ENCODE data around the gene CCR5.

DNA sequence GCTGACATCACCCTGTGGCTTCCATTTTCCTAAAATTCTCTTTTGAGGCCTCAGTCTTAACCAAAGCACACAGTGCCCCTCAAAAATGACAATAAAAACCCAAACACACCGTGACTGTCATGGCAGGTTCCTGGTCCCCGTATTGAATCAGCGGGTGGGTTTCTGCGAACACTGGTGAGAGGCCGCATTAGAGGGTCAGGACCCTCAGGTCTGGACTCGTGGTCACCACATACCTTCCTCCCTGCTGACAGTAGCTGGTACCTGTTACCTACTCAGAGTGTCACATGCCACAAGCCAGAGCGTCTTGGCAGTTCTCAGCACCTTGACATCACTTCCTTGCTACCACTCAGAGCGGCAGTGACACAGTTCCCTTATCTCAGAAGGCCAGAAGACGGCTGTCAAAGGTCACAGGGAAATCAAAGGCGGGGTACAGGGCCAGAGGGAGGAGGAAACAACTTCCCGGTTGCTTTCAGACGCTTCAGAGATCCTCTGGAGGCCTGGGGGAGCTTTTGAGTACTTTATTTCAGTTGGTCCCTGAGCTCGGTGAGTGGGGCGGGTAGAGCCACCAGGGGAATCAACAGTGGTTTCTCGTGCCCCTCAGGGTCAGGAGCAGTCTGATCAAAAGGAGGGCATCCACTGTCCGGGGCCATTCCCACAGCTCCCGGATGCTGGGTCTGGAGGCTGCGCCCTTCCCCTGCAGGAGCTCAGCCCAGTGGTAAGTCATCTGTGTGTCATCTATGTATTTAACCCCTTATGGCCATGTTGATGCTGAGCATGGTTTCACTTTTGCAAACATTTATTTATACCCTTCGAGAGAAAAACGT, 36.3 kb downstream of the CCR5 start, which contains the start of the genes CCR5AS and CCRL2:
- TF ChIP-seq EZH2 (IDR thresholded peaks at IDR 0.05; ENCODE audit: borderline replicate concordance, low read length) = no peak
- TF ChIP-seq, protein P1, sequence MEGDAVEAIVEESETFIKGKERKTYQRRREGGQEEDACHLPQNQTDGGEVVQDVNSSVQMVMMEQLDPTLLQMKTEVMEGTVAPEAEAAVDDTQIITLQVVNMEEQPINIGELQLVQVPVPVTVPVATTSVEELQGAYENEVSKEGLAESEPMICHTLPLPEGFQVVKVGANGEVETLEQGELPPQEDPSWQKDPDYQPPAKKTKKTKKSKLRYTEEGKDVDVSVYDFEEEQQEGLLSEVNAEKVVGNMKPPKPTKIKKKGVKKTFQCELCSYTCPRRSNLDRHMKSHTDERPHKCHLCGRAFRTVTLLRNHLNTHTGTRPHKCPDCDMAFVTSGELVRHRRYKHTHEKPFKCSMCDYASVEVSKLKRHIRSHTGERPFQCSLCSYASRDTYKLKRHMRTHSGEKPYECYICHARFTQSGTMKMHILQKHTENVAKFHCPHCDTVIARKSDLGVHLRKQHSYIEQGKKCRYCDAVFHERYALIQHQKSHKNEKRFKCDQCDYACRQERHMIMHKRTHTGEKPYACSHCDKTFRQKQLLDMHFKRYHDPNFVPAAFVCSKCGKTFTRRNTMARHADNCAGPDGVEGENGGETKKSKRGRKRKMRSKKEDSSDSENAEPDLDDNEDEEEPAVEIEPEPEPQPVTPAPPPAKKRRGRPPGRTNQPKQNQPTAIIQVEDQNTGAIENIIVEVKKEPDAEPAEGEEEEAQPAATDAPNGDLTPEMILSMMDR (conservative IDR thresholded peaks at IDR 0.05 in 1 of 2, IDR thresholded peaks at IDR 0.05 in 1 of 2; ENCODE audit: extremely low read depth in 1 of 2, insufficient read depth in 1 of 2, low read depth in 1 of 2, low read length in 2 of 2) = no peak

All from mammary epithelial cell (primary cell).